OCI-LY7 (cell line): Measurements from ENCODE around the gene LMAN2L. TPM values are rescaled to one million over a fixed set of nuclear protein-coding genes. Genes with fewer than 3 reads are reported as not detected.

Source experiments
- BruUV-seq: library from RNA; stranded (reverse); fragments of 400-500 nt; replicated peaks from 2 replicates; lab custom pipeline; 2021; lab: Mats Ljungman, UMichigan
- CTCF ChIA-PET: fragments of 300-600 bp; sonication (Branson Sonifier 250); formaldehyde crosslinking; loops from one replicate; lab custom pipeline; 2022; ENCODE audit warnings: antibody characterized with exemption; ENCODE audit not compliant: unreplicated experiment; lab: Charles Lee
- POLR2A ChIA-PET: fragments of 300-600 bp; sonication (Branson Sonifier 250); formaldehyde crosslinking; loops from one replicate; lab custom pipeline; 2022; ENCODE audit warnings: antibody characterized with exemption; lab: Charles Lee
- DNase-seq: peaks from one replicate; pipeline ENCODE4 v3.0.0-alpha.2; 2015; ENCODE audit warnings: low spot score
- H2AFZ ChIP-seq: fragments of 200-600 bp; sonication (generic), shearing (Covaris generic); 2 replicates; pipeline ENCODE4 v1.6.1; 2014; ENCODE audit warnings: mild to moderate bottlenecking, antibody characterized with exemption, low read length, moderate library complexity
- H3K27ac ChIP-seq: fragments of 200-600 bp; sonication (generic); 2 replicates; pipeline ENCODE4 v1.5.1; 2014; ENCODE audit warnings: mixed run types, low read depth, mild to moderate bottlenecking, moderate library complexity, low read length, inconsistent platforms; ENCODE audit not compliant: poor library complexity, severe bottlenecking
- H3K36me3 ChIP-seq: fragments of 200-600 bp; sonication (generic); 2 replicates; pipeline ENCODE4 v1.6.1; 2014; ENCODE audit warnings: mild to moderate bottlenecking, antibody characterized with exemption, low read length, moderate library complexity, mixed read lengths; ENCODE audit not compliant: insufficient read depth
- H3K4me1 ChIP-seq: fragments of 200-600 bp; sonication (generic); 2 replicates; pipeline ENCODE4 v1.5.1; 2014; ENCODE audit warnings: mild to moderate bottlenecking, low read length; ENCODE audit not compliant: insufficient read depth, poor library complexity, severe bottlenecking
- H3K4me2 ChIP-seq: fragments of 200-600 bp; sonication (generic); 2 replicates; pipeline ENCODE4 v1.6.1; 2014; ENCODE audit warnings: mild to moderate bottlenecking, low read length
- H3K4me3 ChIP-seq: fragments of 200-600 bp; sonication (generic); 2 replicates; pipeline ENCODE4 v1.5.1; 2014; ENCODE audit warnings: mild to moderate bottlenecking, low read depth, low read length; ENCODE audit not compliant: poor library complexity, severe bottlenecking
- H3K79me2 ChIP-seq: fragments of 200-600 bp; sonication (generic); 2 replicates; pipeline ENCODE4 v1.6.1; 2016; ENCODE audit warnings: low read depth, mild to moderate bottlenecking, low read length, moderate library complexity, mixed read lengths; ENCODE audit not compliant: insufficient read depth
- H3K9me2 ChIP-seq: fragments of 200-600 bp; sonication (generic); 2 replicates; pipeline ENCODE4 v1.6.1; 2016; ENCODE audit warnings: mild to moderate bottlenecking, low read length, mixed read lengths; ENCODE audit not compliant: insufficient read depth
- H3K9me3 ChIP-seq: fragments of 200-600 bp; sonication (generic); 2 replicates; pipeline ENCODE4 v1.6.1; 2014; ENCODE audit warnings: mild to moderate bottlenecking, mixed run types, low read length, mixed read lengths
- H4K20me1 ChIP-seq: fragments of 200-600 bp; sonication (generic); 2 replicates; pipeline ENCODE4 v1.6.1; 2014; ENCODE audit warnings: mild to moderate bottlenecking, antibody characterized with exemption, low read length, moderate library complexity, mixed read lengths; ENCODE audit not compliant: insufficient read depth
- CTCF ChIP-seq: fragments of 200-600 bp; sonication (generic); conservative IDR thresholded peaks from 2 replicates; pipeline ENCODE4 v1.5.1; 2014; ENCODE audit warnings: mild to moderate bottlenecking, antibody characterized with exemption, low read length, moderate library complexity, mixed read lengths
- EZH2phosphoT487 ChIP-seq: fragments of 200-600 bp; sonication (generic); IDR thresholded peaks from 2 replicates; pipeline ENCODE4 v1.6.1; 2018; ENCODE audit warnings: low read depth, borderline replicate concordance, mild to moderate bottlenecking, mixed run types, antibody characterized with exemption, low read length, moderate library complexity, mixed read lengths
- intact Hi-C: fragments of 100-400 bp; cut with micrococcal nuclease; formaldehyde crosslinking; loops from one replicate; pipeline ENCODE4 v1.10.0; 2022; ENCODE audit not compliant: unreplicated experiment
- total RNA-seq, 2 experiments: library from RNA; depleted of rRNA in 1 of 2; stranded (reverse); fragments of >200 nt in 1 of 2; shearing (Covaris generic) in 1 of 2; gene quantifications; 2 replicates each; pipeline ENCODE4 v1.2.3, GENCODE V29; 2014 to 2022

The LMAN2L gene
- total RNA-seq, 2 experiments from 2014 or later = 11.3 to 12.9 TPM

- H3K4me2 ChIP-seq = no peak overlapping the region
- no peak overlapping the region for H2AFZ ChIP-seq
- no peak overlapping the region for H3K4me3 ChIP-seq
- no peak for DNase-seq
- H3K79me2 ChIP-seq = no peaks in the 10 kb centered on the region
- no TSS peak for BruUV-seq
- ChIA-PET CTCF (no interaction called here), POLR2A (interaction anchor here (0.5 kb wide), 1 partner anchor 36 kb away, joined by 3 read pairs; no protein-coding TSS in a partner anchor)
- TF ChIP-seq EZH2phosphoT487 (no peak), CTCF (no peak)
- no peaks in the 10 kb centered on the region for H3K9me2 ChIP-seq
- H3K4me1 ChIP-seq = no peaks in the 10 kb centered on the region
- no peaks in the 10 kb centered on the region for H4K20me1 ChIP-seq
- no peaks in the 10 kb centered on the region for H3K36me3 ChIP-seq
- H3K9me3 ChIP-seq = no peaks in the 10 kb centered on the region
- intact Hi-C loops = no loop called here
- no peak overlapping the region for H3K27ac ChIP-seq
Observed at GRCh38 chr2:96664366-96664925, 75.4 kb downstream of the LMAN2L start.

- no peaks in the 10 kb centered on the region for H3K36me3 ChIP-seq
- TF ChIP-seq CTCF (no peak), EZH2phosphoT487 (no peak)
- H3K79me2 ChIP-seq = no peaks in the 10 kb centered on the region
Observed at GRCh38 chr2:96663829-96664228, 76.0 kb downstream of the LMAN2L start.

GRCh38 chr2:96663177-96663576 lies 76.7 kb downstream of the LMAN2L start:
- Histone ChIP-seq H3K4me2 (no peak overlapping the region), H3K4me3 (no peak overlapping the region), H4K20me1 (no peaks in the 10 kb centered on the region), H2AFZ (no peak overlapping the region), H3K4me1 (no peaks in the 10 kb centered on the region), H3K36me3 (no peaks in the 10 kb centered on the region), H3K79me2 (no peaks in the 10 kb centered on the region), H3K9me2 (no peaks in the 10 kb centered on the region), H3K9me3 (no peaks in the 10 kb centered on the region), H3K27ac (no peak overlapping the region)
- ChIA-PET POLR2A (no interaction called here), CTCF (no interaction called here)
- intact Hi-C loops = no loop called here
- no peak for DNase-seq
- no TSS peak for BruUV-seq
- TF ChIP-seq EZH2phosphoT487 = no peak
- no peak for TF ChIP-seq CTCF

More at GRCh38 chr2:96663829-96664228, 76.0 kb downstream of the LMAN2L start:
- intact Hi-C loops = no loop called here
- no peaks in the 10 kb centered on the region for H4K20me1 ChIP-seq
- no peak for DNase-seq
- H2AFZ ChIP-seq = no peak overlapping the region
- H3K9me2 ChIP-seq = no peaks in the 10 kb centered on the region
- H3K4me1 ChIP-seq = no peaks in the 10 kb centered on the region
- no peaks in the 10 kb centered on the region for H3K9me3 ChIP-seq
- ChIA-PET CTCF (no interaction called here), POLR2A (interaction anchor here (0.5 kb wide), 1 partner anchor 35 kb away, joined by 3 read pairs; no protein-coding TSS in a partner anchor)
- H3K27ac ChIP-seq = no peak overlapping the region
- H3K4me2 ChIP-seq = no peak overlapping the region
- H3K4me3 ChIP-seq = no peak overlapping the region
- BruUV-seq = no TSS peak
